Suprapubic skin (tissue), 4 donors: ENCODE results near the gene STXBP5. TPM values are rescaled to one million over a fixed set of nuclear protein-coding genes. Genes with fewer than 3 reads are reported as not detected.

Experiments
- DNase-seq, 2 donors: peaks; one replicate each; pipeline ENCODE4 v3.0.0-alpha.2; 2019; ENCODE audit warnings: low spot score in 2 of 2
- H3K27ac ChIP-seq: fragments of 200-600 bp; sonication (generic); one replicate; pipeline ENCODE4 v1.5.1; 2019
- H3K27me3 ChIP-seq: fragments of 200-600 bp; sonication (generic); one replicate; pipeline ENCODE4 v1.5.1; 2019
- H3K36me3 ChIP-seq: fragments of 200-600 bp; sonication (generic); one replicate; pipeline ENCODE4 v1.5.1; 2019
- H3K4me1 ChIP-seq: fragments of 200-600 bp; sonication (generic); one replicate; pipeline ENCODE4 v1.5.1; 2019
- H3K4me3 ChIP-seq: fragments of 200-600 bp; sonication (generic); one replicate; pipeline ENCODE4 v1.5.1; 2019; ENCODE audit warnings: mild to moderate bottlenecking
- H3K9me3 ChIP-seq: fragments of 200-600 bp; sonication (generic); one replicate; pipeline ENCODE4 v1.5.1; 2019
- EP300 ChIP-seq: sonication (generic); formaldehyde crosslinking; IDR thresholded peaks from one replicate; pipeline ENCODE4 v1.6.1; 2017; ENCODE audit warnings: antibody characterized with exemption
- POLR2A ChIP-seq, 2 donors: fragments of 450-650 bp; IDR thresholded peaks; one replicate each; pipeline ENCODE4 v1.6.1; 2017; ENCODE audit warnings: antibody characterized with exemption in 2 of 2, mild to moderate bottlenecking in 2 of 2, moderate library complexity in 2 of 2
- POLR2AphosphoS5 ChIP-seq, 3 donors: sonication (generic); formaldehyde crosslinking; IDR thresholded peaks; one replicate each; pipeline ENCODE4 v1.6.1; 2017; ENCODE audit warnings: antibody characterized with exemption in 3 of 3
- WGBS: methylation state at CpG from one replicate; pipeline ENCODE4 v1.1.5; 2018; 5-methylcytosine and 5-hydroxymethylcytosine counted together
- total RNA-seq, 4 donors: library from RNA; depleted of rRNA; stranded (reverse); fragments of >200 nt; gene quantifications; one replicate each; pipeline ENCODE4 v1.1.0, GENCODE V29; 2016
- TF ChIP-seq, protein P1 (sequence below), 2 donors: fragments of 200-600 bp in 1 of 2; fragments of 450-650 bp in 1 of 2; sonication (generic) in 1 of 2; IDR thresholded peaks; one replicate each; pipeline ENCODE4 v1.5.1; 2016 to 2019; ENCODE audit warnings: antibody characterized with exemption in 2 of 2, mild to moderate bottlenecking in 1 of 2, moderate library complexity in 1 of 2

Gene STXBP5
- total RNA-seq, 4 donors from 2014 or later: 55.0 to 65.5 (median 60.3) TPM

DNA sequence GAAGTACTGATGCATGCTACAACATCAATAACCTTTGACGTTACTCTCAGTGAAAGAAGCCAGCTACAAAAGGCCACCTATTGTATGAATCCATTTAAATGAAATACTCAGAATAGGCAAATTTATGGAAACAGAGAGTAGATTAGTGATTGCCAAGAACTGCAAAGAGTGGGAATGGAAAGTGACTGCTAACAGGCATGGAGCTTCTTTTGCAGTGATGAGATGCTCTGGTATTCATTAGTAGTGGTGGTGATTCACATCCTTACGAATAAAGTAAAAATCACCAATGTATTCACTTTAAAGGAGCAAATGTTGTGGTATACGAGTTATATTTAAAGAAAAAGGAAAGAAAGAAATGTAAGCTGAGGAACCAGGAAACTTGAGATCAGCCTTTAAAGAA is 177.5 kb downstream of the STXBP5 start:
- TF ChIP-seq POLR2A (IDR thresholded peaks at IDR 0.05) (no peak), POLR2AphosphoS5 (IDR thresholded peaks at IDR 0.05) (no peak), EP300 (no peak)
- TF ChIP-seq, protein P1, sequence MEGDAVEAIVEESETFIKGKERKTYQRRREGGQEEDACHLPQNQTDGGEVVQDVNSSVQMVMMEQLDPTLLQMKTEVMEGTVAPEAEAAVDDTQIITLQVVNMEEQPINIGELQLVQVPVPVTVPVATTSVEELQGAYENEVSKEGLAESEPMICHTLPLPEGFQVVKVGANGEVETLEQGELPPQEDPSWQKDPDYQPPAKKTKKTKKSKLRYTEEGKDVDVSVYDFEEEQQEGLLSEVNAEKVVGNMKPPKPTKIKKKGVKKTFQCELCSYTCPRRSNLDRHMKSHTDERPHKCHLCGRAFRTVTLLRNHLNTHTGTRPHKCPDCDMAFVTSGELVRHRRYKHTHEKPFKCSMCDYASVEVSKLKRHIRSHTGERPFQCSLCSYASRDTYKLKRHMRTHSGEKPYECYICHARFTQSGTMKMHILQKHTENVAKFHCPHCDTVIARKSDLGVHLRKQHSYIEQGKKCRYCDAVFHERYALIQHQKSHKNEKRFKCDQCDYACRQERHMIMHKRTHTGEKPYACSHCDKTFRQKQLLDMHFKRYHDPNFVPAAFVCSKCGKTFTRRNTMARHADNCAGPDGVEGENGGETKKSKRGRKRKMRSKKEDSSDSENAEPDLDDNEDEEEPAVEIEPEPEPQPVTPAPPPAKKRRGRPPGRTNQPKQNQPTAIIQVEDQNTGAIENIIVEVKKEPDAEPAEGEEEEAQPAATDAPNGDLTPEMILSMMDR (IDR thresholded peaks at IDR 0.05): no peak
- Histone ChIP-seq H3K27ac (no peak overlapping the region), H3K4me3 (no peak overlapping the region), H3K27me3 (no peaks in the 10 kb centered on the region), H3K4me1 (no peaks in the 10 kb centered on the region), H3K9me3 (no peaks in the 10 kb centered on the region), H3K36me3 (peaks cover 38% of the 10 kb centered on the region)
- DNase-seq: no peak
- 84% methylated on average over 3 of the region's 3 CpGs for WGBS

DNA sequence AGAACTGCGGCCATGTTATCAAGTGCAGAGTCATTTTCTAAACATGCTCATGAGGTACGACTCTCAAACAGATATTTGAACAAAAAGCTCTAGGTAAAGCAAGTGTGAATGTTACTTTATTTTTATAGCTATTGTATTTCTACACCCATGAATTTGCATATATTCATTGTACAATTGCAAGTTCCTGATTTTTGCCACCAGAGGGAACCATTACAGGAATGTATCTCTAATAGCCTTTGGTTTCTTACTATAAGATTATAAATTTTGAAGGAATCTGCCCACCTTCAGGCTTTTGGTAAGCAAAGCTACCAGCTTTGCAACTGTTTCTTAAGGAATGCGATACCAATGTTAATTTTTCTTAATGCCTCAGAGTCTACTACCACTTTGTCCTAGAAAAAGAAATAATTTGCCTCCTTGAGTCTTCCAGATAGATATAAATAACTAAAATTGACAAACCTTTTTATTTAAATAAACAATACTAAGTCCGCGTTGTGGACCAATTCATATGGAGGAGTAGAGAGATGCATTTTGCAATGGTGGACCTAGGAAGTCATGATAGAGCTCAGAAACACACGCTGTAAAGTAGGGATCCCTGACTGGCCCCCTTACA is 178.8 kb downstream of the STXBP5 start:
- TF ChIP-seq EP300: no peak
- TF ChIP-seq, protein P1 (IDR thresholded peaks at IDR 0.05): peak in 1 of 2 donors; percentile 42
- no peaks in the 10 kb centered on the region for H3K27me3 ChIP-seq
- no peak overlapping the region for H3K4me3 ChIP-seq
- H3K4me1 ChIP-seq: no peaks in the 10 kb centered on the region
- no peak for DNase-seq
- no peak overlapping the region for H3K27ac ChIP-seq
- 97% methylated on average over 6 of the region's 6 CpGs for WGBS
- H3K9me3 ChIP-seq: no peaks in the 10 kb centered on the region
- H3K36me3 ChIP-seq: peaks cover 38% of the 10 kb centered on the region

DNA sequence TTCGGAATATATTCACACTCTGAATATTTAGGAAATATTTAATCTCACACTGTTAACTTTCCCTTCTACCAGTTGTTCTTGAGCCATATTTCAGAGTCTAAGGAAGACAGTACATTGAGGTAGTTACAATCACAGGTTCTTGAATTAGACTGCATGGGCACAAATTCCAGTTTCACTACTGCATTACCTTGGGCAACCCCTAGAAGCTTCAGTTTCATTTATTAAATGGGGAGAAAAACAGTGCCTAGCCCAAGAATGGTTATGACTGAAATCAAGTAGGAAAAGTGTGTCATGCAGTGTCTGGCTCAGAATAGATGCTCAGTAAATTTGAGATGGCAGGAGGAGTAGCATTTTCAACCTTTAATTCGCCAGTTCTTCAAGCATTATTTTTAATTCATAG is 179.8 kb downstream of the STXBP5 start:
- no peak for DNase-seq
- Histone ChIP-seq H3K27ac (no peak overlapping the region), H3K9me3 (no peaks in the 10 kb centered on the region), H3K36me3 (peaks cover 34% of the 10 kb centered on the region), H3K4me3 (no peak overlapping the region), H3K27me3 (no peaks in the 10 kb centered on the region), H3K4me1 (no peaks in the 10 kb centered on the region)
- TF ChIP-seq POLR2A (IDR thresholded peaks at IDR 0.05): no peak
- no peak for TF ChIP-seq EP300
- no peak for TF ChIP-seq POLR2AphosphoS5 (IDR thresholded peaks at IDR 0.05)
- TF ChIP-seq, protein P1 (IDR thresholded peaks at IDR 0.05): no peak
- 91% methylated on average over 2 of the region's 2 CpGs for WGBS

DNA sequence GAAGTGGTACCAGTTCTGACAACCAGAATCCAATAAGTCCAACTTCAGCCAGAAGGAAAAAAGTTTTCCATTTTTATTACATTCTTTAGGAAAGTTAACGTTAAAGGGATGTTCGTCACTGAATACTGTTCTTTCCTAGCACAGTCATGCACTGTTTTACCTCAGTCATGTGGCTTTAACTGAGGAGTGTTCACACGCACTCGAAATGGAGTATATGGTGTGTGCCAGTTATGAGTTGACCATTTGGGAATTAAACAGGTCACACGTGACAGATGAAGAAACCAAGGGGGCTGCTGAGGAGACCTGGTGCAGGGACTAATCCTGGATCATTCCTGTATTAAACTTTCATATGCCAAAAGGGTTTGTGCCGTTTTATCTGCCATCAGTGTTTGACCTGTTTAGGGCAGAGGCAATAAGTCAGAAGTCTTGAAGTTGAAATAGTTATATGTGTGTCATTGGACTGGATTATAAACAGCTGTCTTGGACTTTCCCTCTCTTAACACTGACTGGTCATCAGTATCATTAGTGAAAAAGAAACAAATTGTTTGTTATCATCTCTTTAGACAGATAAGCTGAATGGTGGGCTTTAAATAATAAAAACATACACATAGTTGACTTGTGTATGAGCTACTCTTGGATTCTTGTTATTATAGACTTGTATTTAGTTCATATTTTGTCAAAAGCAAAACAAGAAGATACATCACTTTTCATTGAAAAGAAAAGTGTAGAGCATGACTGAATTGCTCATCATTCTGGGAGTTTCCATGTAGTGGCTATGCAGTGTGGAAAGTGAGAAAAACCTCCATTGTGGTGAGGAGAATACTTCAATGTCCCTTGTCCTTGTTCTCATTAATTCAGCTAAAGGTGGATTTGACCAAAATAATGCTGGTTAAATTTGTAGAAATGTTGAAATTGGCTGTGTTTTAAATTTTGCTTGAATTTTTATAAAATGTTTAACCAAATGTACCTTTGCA is 180.8 kb downstream of the STXBP5 start:
- Histone ChIP-seq H3K36me3 (peaks cover 28% of the 10 kb centered on the region), H3K4me1 (no peaks in the 10 kb centered on the region), H3K27me3 (no peaks in the 10 kb centered on the region), H3K27ac (no peak overlapping the region), H3K4me3 (no peak overlapping the region), H3K9me3 (no peaks in the 10 kb centered on the region)
- WGBS: 84% methylated on average over 6 of the region's 6 CpGs
- no peak for DNase-seq
- no peak for TF ChIP-seq POLR2A (IDR thresholded peaks at IDR 0.05)
- TF ChIP-seq POLR2AphosphoS5 (IDR thresholded peaks at IDR 0.05): no peak
- TF ChIP-seq, protein P1 (IDR thresholded peaks at IDR 0.05): no peak
- no peak for TF ChIP-seq EP300

DNA sequence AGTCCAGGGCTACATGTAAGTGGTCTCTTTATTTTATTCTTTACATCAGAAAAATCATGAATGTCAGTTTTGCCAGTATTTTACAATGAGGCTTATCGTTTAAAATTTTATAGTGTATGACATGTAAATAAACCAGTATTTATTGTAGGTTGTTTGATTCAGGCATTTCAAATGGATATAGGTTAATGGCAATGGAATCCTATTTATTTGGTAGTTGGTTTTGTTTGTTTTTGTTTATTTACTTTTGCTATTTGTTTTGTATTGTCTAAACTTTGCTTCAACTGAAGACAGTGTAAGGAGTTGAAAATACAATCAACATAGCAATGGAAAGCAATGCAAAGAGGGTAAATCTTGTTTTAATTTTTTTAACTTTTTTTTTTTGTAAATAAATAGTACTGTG is 185.2 kb downstream of the STXBP5 start:
- WGBS: 86% methylated on average over 1 of the region's 1 CpG
- TF ChIP-seq, protein P1 (IDR thresholded peaks at IDR 0.05): no peak
- no peak for TF ChIP-seq POLR2A (IDR thresholded peaks at IDR 0.05)
- no peak for TF ChIP-seq EP300
- no peak for TF ChIP-seq POLR2AphosphoS5 (IDR thresholded peaks at IDR 0.05)
- H3K27me3 ChIP-seq: no peaks in the 10 kb centered on the region
- no peaks in the 10 kb centered on the region for H3K4me1 ChIP-seq
- no peak overlapping the region for H3K4me3 ChIP-seq
- no peak for DNase-seq
- peaks cover 9% of the 10 kb centered on the region for H3K36me3 ChIP-seq
- H3K27ac ChIP-seq: no peak overlapping the region
- no peaks in the 10 kb centered on the region for H3K9me3 ChIP-seq
